Fibroblast of lung (primary cell): Measurements from ENCODE around the gene MUS81.

Experiments
- EZH2 ChIP-seq: IDR thresholded peaks from 2 replicates; pipeline ENCODE4 v1.5.1; 2012; ENCODE audit warnings: low read length, control low read depth, mild to moderate bottlenecking; ENCODE audit errors: missing control alignments
- TF ChIP-seq, protein P1 (sequence below), 2 donors: IDR thresholded peaks in 1 of 2; conservative IDR thresholded peaks in 1 of 2; 1 replicate in 1 of 2; 2 replicates in 1 of 2; pipeline ENCODE4 v1.5.1; 2011 to 2012; ENCODE audit warnings: low read length in 2 of 2, control low read depth in 1 of 2, inconsistent platforms in 1 of 2, low read depth in 1 of 2, mild to moderate bottlenecking in 1 of 2

DNA sequence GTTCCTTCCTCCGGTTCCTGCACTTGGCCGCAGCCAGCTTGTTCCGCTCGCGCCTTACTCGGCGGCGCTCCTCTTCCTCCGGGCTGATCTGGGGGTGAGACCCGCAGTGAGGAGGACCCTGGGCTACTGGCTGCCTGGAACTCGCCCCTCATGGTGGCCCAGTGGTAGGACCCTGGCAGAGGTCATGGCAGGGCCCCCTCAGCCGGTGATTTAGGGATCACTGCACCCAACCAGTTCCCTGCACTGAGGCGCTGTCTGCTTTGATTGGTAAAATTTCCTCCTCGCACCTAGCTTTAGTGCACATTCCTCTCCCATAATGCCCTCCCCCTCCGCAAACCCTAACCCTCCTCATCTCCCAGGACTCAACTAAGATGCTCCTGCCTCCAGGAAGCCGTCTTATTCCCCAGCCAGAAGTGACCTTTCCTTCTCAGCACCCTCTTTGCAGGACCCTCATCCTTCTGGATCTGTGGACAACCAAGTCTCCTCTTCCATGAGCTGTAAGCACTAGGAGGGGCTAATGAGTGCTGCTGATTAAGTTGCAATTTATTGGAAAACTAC is 33.9 kb downstream of the MUS81 start:
- TF ChIP-seq, protein P1, sequence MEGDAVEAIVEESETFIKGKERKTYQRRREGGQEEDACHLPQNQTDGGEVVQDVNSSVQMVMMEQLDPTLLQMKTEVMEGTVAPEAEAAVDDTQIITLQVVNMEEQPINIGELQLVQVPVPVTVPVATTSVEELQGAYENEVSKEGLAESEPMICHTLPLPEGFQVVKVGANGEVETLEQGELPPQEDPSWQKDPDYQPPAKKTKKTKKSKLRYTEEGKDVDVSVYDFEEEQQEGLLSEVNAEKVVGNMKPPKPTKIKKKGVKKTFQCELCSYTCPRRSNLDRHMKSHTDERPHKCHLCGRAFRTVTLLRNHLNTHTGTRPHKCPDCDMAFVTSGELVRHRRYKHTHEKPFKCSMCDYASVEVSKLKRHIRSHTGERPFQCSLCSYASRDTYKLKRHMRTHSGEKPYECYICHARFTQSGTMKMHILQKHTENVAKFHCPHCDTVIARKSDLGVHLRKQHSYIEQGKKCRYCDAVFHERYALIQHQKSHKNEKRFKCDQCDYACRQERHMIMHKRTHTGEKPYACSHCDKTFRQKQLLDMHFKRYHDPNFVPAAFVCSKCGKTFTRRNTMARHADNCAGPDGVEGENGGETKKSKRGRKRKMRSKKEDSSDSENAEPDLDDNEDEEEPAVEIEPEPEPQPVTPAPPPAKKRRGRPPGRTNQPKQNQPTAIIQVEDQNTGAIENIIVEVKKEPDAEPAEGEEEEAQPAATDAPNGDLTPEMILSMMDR (conservative IDR thresholded peaks at IDR 0.05 in 1 of 2, IDR thresholded peaks at IDR 0.05 in 1 of 2; ENCODE audit: low read depth in 1 of 2, low read length in 2 of 2): no peak
- TF ChIP-seq EZH2: no peak
